HG03135 (cell line): ENCODE results near the gene PDZD8.
"Not testable (repeated sequence)": the region's sequence is repeated elsewhere in the genome, so short reads cannot be mapped to it uniquely, and the experiment has no call there.

Experiments used
- ATAC-seq: cut with Tn5 transposase; IDR thresholded peaks from one replicate; pipeline ENCODE4 v1.9.1; 2021; ENCODE audit warnings: mild to moderate bottlenecking, moderate library complexity; ENCODE audit not compliant: unreplicated experiment

Gene PDZD8

GRCh38 chr10:117237401-117237991 lies 137.7 kb downstream of the PDZD8 start:
- no peak for ATAC-seq

- ATAC-seq, result not testable (repeated sequence)
Observed at GRCh38 chr10:117230107-117230506, 145.1 kb downstream of the PDZD8 start.

GRCh38 chr10:117228210-117228609 lies 147.0 kb downstream of the PDZD8 start:
- no peak for ATAC-seq
